Neural cell (in vitro differentiated cells): ENCODE measurements around the gene IL10RB.

Experiments
- CTCF ChIP-seq: fragments of 450-650 bp; IDR thresholded peaks from 2 replicates; pipeline ENCODE4 v1.5.1; 2014; ENCODE audit warnings: antibody characterized with exemption, mild to moderate bottlenecking, moderate library complexity; ENCODE audit not compliant: poor library complexity, severe bottlenecking
- EP300 ChIP-seq: fragments of 450-650 bp; conservative IDR thresholded peaks from 2 replicates; pipeline ENCODE4 v1.6.1; 2014; ENCODE audit warnings: antibody characterized with exemption, mild to moderate bottlenecking, moderate library complexity; ENCODE audit not compliant: poor library complexity, severe bottlenecking
- POLR2AphosphoS5 ChIP-seq: IDR thresholded peaks from 2 replicates; pipeline ENCODE4 v1.6.1; 2012
- RAD21 ChIP-seq: fragments of 450-650 bp; conservative IDR thresholded peaks from 2 replicates; pipeline ENCODE4 v1.6.1; 2014; ENCODE audit warnings: antibody characterized with exemption, mild to moderate bottlenecking, moderate library complexity
- SMC3 ChIP-seq: fragments of 450-650 bp; conservative IDR thresholded peaks from 2 replicates; pipeline ENCODE4 v1.6.1; 2014; ENCODE audit warnings: antibody characterized with exemption, mild to moderate bottlenecking, moderate library complexity; ENCODE audit not compliant: poor library complexity
- TAF1 ChIP-seq: IDR thresholded peaks from 2 replicates; pipeline ENCODE4 v1.6.1; 2012; ENCODE audit warnings: low read depth
- TF ChIP-seq, protein P1 (sequence below): IDR thresholded peaks from 2 replicates; pipeline ENCODE4 v1.6.1; 2012; ENCODE audit warnings: borderline replicate concordance

- TF ChIP-seq CTCF (no peak), TAF1 (no peak), SMC3 (no peak), EP300 (no peak), RAD21 (no peak), POLR2AphosphoS5 (no peak)
- TF ChIP-seq, protein P1, sequence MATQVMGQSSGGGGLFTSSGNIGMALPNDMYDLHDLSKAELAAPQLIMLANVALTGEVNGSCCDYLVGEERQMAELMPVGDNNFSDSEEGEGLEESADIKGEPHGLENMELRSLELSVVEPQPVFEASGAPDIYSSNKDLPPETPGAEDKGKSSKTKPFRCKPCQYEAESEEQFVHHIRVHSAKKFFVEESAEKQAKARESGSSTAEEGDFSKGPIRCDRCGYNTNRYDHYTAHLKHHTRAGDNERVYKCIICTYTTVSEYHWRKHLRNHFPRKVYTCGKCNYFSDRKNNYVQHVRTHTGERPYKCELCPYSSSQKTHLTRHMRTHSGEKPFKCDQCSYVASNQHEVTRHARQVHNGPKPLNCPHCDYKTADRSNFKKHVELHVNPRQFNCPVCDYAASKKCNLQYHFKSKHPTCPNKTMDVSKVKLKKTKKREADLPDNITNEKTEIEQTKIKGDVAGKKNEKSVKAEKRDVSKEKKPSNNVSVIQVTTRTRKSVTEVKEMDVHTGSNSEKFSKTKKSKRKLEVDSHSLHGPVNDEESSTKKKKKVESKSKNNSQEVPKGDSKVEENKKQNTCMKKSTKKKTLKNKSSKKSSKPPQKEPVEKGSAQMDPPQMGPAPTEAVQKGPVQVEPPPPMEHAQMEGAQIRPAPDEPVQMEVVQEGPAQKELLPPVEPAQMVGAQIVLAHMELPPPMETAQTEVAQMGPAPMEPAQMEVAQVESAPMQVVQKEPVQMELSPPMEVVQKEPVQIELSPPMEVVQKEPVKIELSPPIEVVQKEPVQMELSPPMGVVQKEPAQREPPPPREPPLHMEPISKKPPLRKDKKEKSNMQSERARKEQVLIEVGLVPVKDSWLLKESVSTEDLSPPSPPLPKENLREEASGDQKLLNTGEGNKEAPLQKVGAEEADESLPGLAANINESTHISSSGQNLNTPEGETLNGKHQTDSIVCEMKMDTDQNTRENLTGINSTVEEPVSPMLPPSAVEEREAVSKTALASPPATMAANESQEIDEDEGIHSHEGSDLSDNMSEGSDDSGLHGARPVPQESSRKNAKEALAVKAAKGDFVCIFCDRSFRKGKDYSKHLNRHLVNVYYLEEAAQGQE: no peak
Measured at GRCh38 chr21:33266789-33267135, 595 bp downstream of the IL10RB start.
